Breast epithelium (tissue), 4 donors: ENCODE data around the gene IREB2. TPM values are rescaled to one million over a fixed set of nuclear protein-coding genes. Genes with fewer than 3 reads are reported as not detected.
"Not testable (repeated sequence)": the region's sequence is repeated elsewhere in the genome, so short reads cannot be mapped to it uniquely, and the experiment has no call there.

ENCODE experiments used
- DNase-seq, 2 donors: peaks; one replicate each; pipeline ENCODE4 v3.0.0-alpha.2; 2019; ENCODE audit warnings: low spot score in 2 of 2
- H3K27ac ChIP-seq, 2 donors: fragments of 200-600 bp; sonication (generic) in 1 of 2; one replicate each; pipeline ENCODE4 v1.5.1; 2016 to 2019; ENCODE audit warnings: mild to moderate bottlenecking in 1 of 2
- H3K27me3 ChIP-seq, 2 donors: fragments of 200-600 bp; sonication (generic) in 1 of 2; one replicate each; pipeline versions ENCODE4 v1.5.1 to v1.6.0; 2017 to 2019; ENCODE audit warnings: control low read depth in 1 of 2, mild to moderate bottlenecking in 1 of 2
- H3K36me3 ChIP-seq: fragments of 200-600 bp; one replicate; pipeline ENCODE4 v1.5.1; 2019
- H3K4me1 ChIP-seq, 2 donors: fragments of 200-600 bp; sonication (generic); one replicate each; pipeline ENCODE4 v1.5.1; 2016 to 2019; ENCODE audit warnings: control low read depth in 1 of 2
- H3K4me3 ChIP-seq, 3 donors: fragments of 200-600 bp; sonication (generic); 1 replicate in 2 of 3; 2 replicates in 1 of 3; pipeline ENCODE4 v1.5.1; 2016 to 2019; ENCODE audit warnings: mild to moderate bottlenecking in 3 of 3, moderate library complexity in 2 of 3
- H3K9me3 ChIP-seq, 2 donors: fragments of 200-600 bp; sonication (generic) in 1 of 2; one replicate each; pipeline ENCODE4 v1.5.1; 2016 to 2019; ENCODE audit warnings: control low read depth in 1 of 2
- CTCF ChIP-seq, 3 donors: fragments of 450-650 bp; IDR thresholded peaks; one replicate each; pipeline ENCODE4 v1.5.1; 2016 to 2017; ENCODE audit warnings: antibody characterized with exemption in 3 of 3, mild to moderate bottlenecking in 3 of 3, moderate library complexity in 3 of 3
- POLR2A ChIP-seq: fragments of 450-650 bp; IDR thresholded peaks from one replicate; pipeline ENCODE4 v1.6.1; 2016; ENCODE audit warnings: antibody characterized with exemption, mild to moderate bottlenecking, moderate library complexity
- POLR2AphosphoS5 ChIP-seq, 3 donors: sonication (generic); formaldehyde crosslinking; IDR thresholded peaks; one replicate each; pipeline ENCODE4 v1.6.1; 2017; ENCODE audit warnings: antibody characterized with exemption in 3 of 3
- intact Hi-C: fragments of 100-400 bp; cut with DNase I; formaldehyde crosslinking; loops from one replicate; pipeline ENCODE4 v1.15.1; 2023; ENCODE audit warnings: low total_unique reads
- total RNA-seq, 3 donors: library from RNA; depleted of rRNA; stranded (reverse); fragments of >200 nt; gene quantifications; one replicate each; pipeline ENCODE4 v1.1.0, GENCODE V29; 2016

The IREB2 gene
- total RNA-seq, 3 donors from 2014 or later: 45.8 to 52.2 (median 49.5) TPM

DNA sequence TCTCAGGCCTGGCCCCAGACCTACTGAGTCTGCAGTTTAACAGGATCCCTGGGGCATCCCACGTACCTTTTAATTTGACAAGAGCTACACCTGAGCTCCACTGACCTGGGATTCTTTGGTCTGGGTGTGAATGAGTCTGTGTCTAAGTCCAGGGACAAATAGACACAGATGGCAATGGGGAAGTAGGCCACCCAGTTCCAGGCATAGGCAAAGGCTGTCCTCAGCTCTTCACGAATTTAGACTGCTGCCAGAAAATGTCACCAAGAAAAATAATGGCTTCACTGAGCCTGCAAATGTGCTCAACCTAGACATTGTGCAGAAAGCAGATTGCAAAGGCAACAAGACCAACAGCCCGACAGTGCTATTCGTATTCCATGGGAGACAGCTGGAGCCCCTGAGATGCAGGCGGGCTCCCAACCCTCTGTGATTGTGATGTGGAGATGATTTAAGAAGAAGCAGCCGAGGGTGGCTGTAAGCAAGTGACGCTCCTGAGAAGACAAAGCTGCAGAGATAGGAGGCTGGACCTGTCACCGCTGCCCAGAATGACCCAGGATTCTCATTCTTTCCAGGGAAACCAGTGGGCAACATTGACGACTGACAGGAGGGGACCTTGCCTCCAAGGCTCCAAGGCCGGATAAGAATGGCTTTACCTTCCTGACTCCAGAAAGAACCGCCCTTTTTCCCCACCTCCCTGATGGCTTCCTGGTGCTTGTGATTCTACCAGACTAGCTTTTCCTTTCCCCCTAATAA lies 39.8 kb upstream of the IREB2 start:
- H3K27me3 ChIP-seq: no peaks in the 10 kb centered on the region
- peaks cover 0 to 6% of the 10 kb centered on the region in 2 donors for H3K4me1 ChIP-seq
- DNase-seq: no peak
- no peak overlapping the region for H3K27ac ChIP-seq
- no peaks in the 10 kb centered on the region for H3K9me3 ChIP-seq
- intact Hi-C loops: no loop called here
- TF ChIP-seq CTCF (IDR thresholded peaks at IDR 0.05) (no peak), POLR2AphosphoS5 (IDR thresholded peaks at IDR 0.05) (no peak), POLR2A (no peak)
- H3K36me3 ChIP-seq: no peaks in the 10 kb centered on the region
- H3K4me3 ChIP-seq: no peak overlapping the region

DNA sequence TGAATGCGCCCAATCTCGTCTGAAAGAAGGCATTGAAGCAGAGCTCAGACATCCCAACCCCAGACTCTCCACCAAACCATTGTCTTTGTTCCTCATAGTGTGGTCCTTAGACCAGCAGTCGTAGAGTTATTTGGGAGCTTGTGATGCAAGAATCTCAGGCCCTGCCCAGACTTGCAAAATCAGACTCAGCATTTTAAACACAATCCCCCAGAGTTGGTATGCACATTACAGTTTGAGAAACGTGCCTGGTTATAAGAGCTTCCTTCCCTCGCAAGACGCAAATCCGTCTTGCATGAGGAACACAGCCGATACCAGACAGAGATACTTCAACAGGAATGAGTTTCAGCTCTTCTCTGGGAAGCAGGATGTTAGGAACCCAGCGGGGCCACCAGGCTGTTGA lies 38.9 kb upstream of the IREB2 start:
- H3K9me3 ChIP-seq: no peaks in the 10 kb centered on the region
- DNase-seq: no peak

DNA sequence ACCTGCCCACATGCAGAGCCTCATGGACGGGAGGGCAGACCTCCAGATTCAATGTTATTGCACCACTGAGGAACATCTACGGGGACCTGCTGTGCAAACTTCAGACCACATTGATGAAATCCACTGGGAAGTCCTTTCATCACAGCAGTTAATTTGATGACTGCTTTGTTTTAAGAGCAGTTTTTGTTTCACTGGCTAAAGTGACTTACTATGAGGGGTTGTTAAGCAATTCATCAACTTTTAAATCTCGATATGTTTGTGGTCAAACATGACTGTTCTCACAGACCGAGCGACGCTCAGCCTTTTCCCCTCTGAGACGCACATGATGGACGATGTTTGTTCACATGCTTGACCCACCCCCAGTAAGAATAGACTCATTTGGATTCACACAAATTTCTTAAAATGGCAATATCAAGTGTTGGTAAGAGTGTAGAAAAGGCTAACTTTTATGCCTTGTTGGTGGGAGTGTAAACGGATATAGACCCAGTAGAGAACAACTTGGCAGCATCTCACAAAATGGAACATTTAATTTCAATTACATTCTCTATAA lies 35.9 kb upstream of the IREB2 start:
- no peaks in the 10 kb centered on the region for H3K9me3 ChIP-seq
- TF ChIP-seq CTCF (IDR thresholded peaks at IDR 0.05) (no peak), POLR2A (no peak), POLR2AphosphoS5 (IDR thresholded peaks at IDR 0.05) (no peak)
- peaks cover 0 to 3% of the 10 kb centered on the region in 2 donors for H3K4me1 ChIP-seq
- no peaks in the 10 kb centered on the region for H3K36me3 ChIP-seq
- no peak for DNase-seq
- intact Hi-C loops: no loop called here
- no peaks in the 10 kb centered on the region for H3K27me3 ChIP-seq
- H3K27ac ChIP-seq: no peak overlapping the region
- H3K4me3 ChIP-seq: no peak overlapping the region

More for the DNA sequence above, 38.9 kb upstream of the IREB2 start:
- Histone ChIP-seq H3K27me3 (no peaks in the 10 kb centered on the region), H3K36me3 (no peaks in the 10 kb centered on the region), H3K4me3 (no peak overlapping the region), H3K27ac (no peak overlapping the region), H3K4me1 (peaks cover 0 to 6% of the 10 kb centered on the region in 2 donors)
- TF ChIP-seq POLR2A: no peak
- no peak for TF ChIP-seq POLR2AphosphoS5 (IDR thresholded peaks at IDR 0.05)
- no peak for TF ChIP-seq CTCF (IDR thresholded peaks at IDR 0.05)
- intact Hi-C loops: no loop called here

DNA sequence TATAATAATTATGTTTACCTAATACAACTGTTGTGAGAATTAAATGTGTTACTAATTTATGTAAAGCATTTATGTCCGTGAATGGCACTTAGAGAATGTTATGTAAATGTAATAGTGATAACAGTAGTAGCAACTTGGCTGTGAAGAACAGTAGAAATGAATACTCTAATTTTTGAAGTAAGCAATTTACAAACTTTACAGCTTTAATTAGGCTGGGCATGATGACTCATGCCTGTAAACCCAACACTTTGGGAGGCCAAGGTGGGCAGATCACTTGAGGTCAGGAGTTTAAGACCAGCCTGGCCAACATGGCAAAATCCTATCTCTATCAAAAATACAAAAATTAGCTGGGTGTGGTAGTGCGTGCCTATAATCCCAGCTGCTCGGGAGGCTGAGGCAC lies 33.9 kb upstream of the IREB2 start:
- Histone ChIP-seq H3K4me1 (no peaks in the 10 kb centered on the region), H3K27me3 (no peaks in the 10 kb centered on the region), H3K27ac (no peak overlapping the region), H3K36me3 (no peaks in the 10 kb centered on the region), H3K4me3 (no peak overlapping the region), H3K9me3 (no peaks in the 10 kb centered on the region)
- intact Hi-C loops: no loop called here
- no peak for DNase-seq
- TF ChIP-seq POLR2AphosphoS5 (IDR thresholded peaks at IDR 0.05) (no peak), CTCF (IDR thresholded peaks at IDR 0.05) (no peak), POLR2A (no peak)

DNA sequence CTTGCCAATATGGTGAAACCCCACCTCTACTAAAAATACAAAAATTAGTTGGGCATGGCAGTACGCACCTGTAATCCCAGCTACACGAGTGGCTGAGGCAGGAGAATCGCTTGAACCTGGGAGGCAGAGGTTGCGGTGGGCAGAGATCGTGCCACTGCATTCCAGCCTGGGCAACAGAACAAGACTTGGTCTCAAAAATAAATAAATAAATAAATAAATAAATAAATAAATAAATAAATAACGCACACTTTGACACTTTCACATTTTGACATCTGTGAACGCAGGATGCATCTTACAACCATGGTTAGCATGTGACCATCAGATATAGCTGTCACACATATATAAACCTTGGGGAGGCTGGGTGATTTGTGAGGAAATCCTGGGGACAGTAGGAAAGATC lies 33.2 kb upstream of the IREB2 start:
- intact Hi-C loops, H3K4me1 ChIP-seq, DNase-seq: not testable (repeated sequence)

More for the DNA sequence above, 33.2 kb upstream of the IREB2 start:
- not testable (repeated sequence) for H3K4me3 ChIP-seq, H3K9me3 ChIP-seq, H3K36me3 ChIP-seq, H3K27me3 ChIP-seq, H3K27ac ChIP-seq
